Neutrophil (primary cell): ENCODE measurements around the gene CENPX.

Experiments used
- H3K27ac ChIP-seq: fragments of 200-600 bp; sonication (generic); 2 replicates; pipeline ENCODE4 v1.5.1; 2016; ENCODE audit warnings: mild to moderate bottlenecking, moderate library complexity
- H3K27me3 ChIP-seq: fragments of 200-600 bp; sonication (generic); 2 replicates; pipeline ENCODE4 v1.6.0; 2016; ENCODE audit warnings: mild to moderate bottlenecking
- H3K36me3 ChIP-seq: fragments of 200-600 bp; sonication (generic); 2 replicates; pipeline ENCODE4 v1.5.1; 2017
- H3K4me1 ChIP-seq, 2 experiments: fragments of 200-600 bp in 1 of 2; sonication (generic) in 1 of 2; 1 replicate in 1 of 2; 2 replicates in 1 of 2; pipeline versions ENCODE4 v1.5.1 to v1.6.1; 2013 to 2016; ENCODE audit warnings: low read depth in 1 of 2, low read length in 1 of 2, mild to moderate bottlenecking in 1 of 2, moderate library complexity in 1 of 2; ENCODE audit not compliant: control insufficient read depth in 1 of 2, insufficient read depth in 1 of 2
- H3K4me3 ChIP-seq, 2 experiments: fragments of 200-600 bp in 1 of 2; sonication (generic) in 1 of 2; 1 replicate in 1 of 2; 2 replicates in 1 of 2; pipeline ENCODE4 v1.5.1; 2013 to 2016; ENCODE audit warnings: low read depth in 1 of 2, low read length in 1 of 2, mild to moderate bottlenecking in 1 of 2, moderate library complexity in 1 of 2
- H3K9me3 ChIP-seq: fragments of 200-600 bp; sonication (generic); 2 replicates; pipeline ENCODE4 v1.5.1; 2016
- CTCF ChIP-seq: fragments of 200-600 bp; sonication (generic); IDR thresholded peaks from 2 replicates; pipeline ENCODE4 v1.5.1; 2016; ENCODE audit warnings: antibody characterized with exemption

Gene CENPX

GRCh38 chr17:82030470-82031302, 8.0 kb upstream of the CENPX start:
- Histone ChIP-seq H3K36me3 (no peaks in the 10 kb centered on the region), H3K4me1 (peaks cover 20 to 28% of the 10 kb centered on the region in 2 experiments), H3K4me3 (peak overlapping the region; percentile 58 to 64)

GRCh38 chr17:82029990-82030469, 7.4 kb upstream of the CENPX start:
- Histone ChIP-seq H3K27ac (no peak overlapping the region), H3K4me1 (peaks cover 18 to 26% of the 10 kb centered on the region in 2 experiments), H3K36me3 (no peaks in the 10 kb centered on the region), H3K27me3 (peaks cover 24% of the 10 kb centered on the region), H3K9me3 (no peaks in the 10 kb centered on the region), H3K4me3 (peak overlapping the region; percentile 58 to 64)
- TF ChIP-seq CTCF = no peak

More at GRCh38 chr17:82030470-82031302, 8.0 kb upstream of the CENPX start:
- peak; percentile 97 for TF ChIP-seq CTCF
- H3K27me3 ChIP-seq = peaks cover 24% of the 10 kb centered on the region
- H3K9me3 ChIP-seq = no peaks in the 10 kb centered on the region
- H3K27ac ChIP-seq = peak overlapping the region; percentile 41

GRCh38 chr17:82029391-82029790, 6.7 kb upstream of the CENPX start:
- TF ChIP-seq CTCF = no peak
- peaks cover 24% of the 10 kb centered on the region for H3K27me3 ChIP-seq
- no peaks in the 10 kb centered on the region for H3K36me3 ChIP-seq
- H3K4me3 ChIP-seq = no peak overlapping the region
- H3K27ac ChIP-seq = no peak overlapping the region
- peaks cover 18 to 26% of the 10 kb centered on the region in 2 experiments for H3K4me1 ChIP-seq
- H3K9me3 ChIP-seq = no peaks in the 10 kb centered on the region

- Histone ChIP-seq H3K4me1 (peaks cover 21 to 28% of the 10 kb centered on the region in 2 experiments), H3K9me3 (no peaks in the 10 kb centered on the region), H3K4me3 (no peak overlapping the region), H3K36me3 (no peaks in the 10 kb centered on the region), H3K27me3 (peaks cover 24% of the 10 kb centered on the region), H3K27ac (no peak overlapping the region)
- no peak for TF ChIP-seq CTCF
These were observed 6.3 kb upstream of the CENPX start for GRCh38 chr17:82028966-82029365.

- Histone ChIP-seq H3K9me3 (no peaks in the 10 kb centered on the region), H3K36me3 (no peaks in the 10 kb centered on the region), H3K27ac (no peak overlapping the region), H3K4me3 (no peak overlapping the region), H3K27me3 (peaks cover 24% of the 10 kb centered on the region), H3K4me1 (peaks cover 28 to 35% of the 10 kb centered on the region in 2 experiments)
- TF ChIP-seq CTCF = no peak
These were observed 5.6 kb upstream of the CENPX start for GRCh38 chr17:82028246-82028645.
